Lung (tissue), 12 donors: ENCODE data around the gene IFT122. TPM values are rescaled to one million over a fixed set of nuclear protein-coding genes. Genes with fewer than 3 reads are reported as not detected.

Experiments
- ATAC-seq: fragments of 200-7000 bp; cut with Tn5 transposase; one replicate; pipeline ENCODE4 v1.9.1; 2020; ENCODE audit warnings: moderate number of reproducible peaks; ENCODE audit not compliant: insufficient read depth, low FRiP score
- DNase-seq, 3 donors: peaks; one replicate each; pipeline ENCODE4 v3.0.0-alpha.2; 2013 to 2017
- H3K27ac ChIP-seq, 2 donors: one replicate each; pipeline ENCODE4 v1.5.1; 2013; ENCODE audit warnings: mild to moderate bottlenecking in 2 of 2, moderate library complexity in 2 of 2, control low read depth in 1 of 2, inconsistent platforms in 1 of 2, low read depth in 1 of 2, low read length in 1 of 2
- H3K27me3 ChIP-seq, 3 donors: one replicate each; pipeline ENCODE4 v1.5.1; 2013; ENCODE audit warnings: low read length in 2 of 3; ENCODE audit not compliant: control insufficient read depth in 3 of 3, insufficient read depth in 3 of 3
- H3K36me3 ChIP-seq, 4 donors: one replicate each; pipeline ENCODE4 v1.5.1; 2013; ENCODE audit warnings: low read length in 4 of 4, mild to moderate bottlenecking in 1 of 4, moderate library complexity in 1 of 4; ENCODE audit not compliant: control insufficient read depth in 4 of 4, insufficient read depth in 4 of 4
- H3K4me1 ChIP-seq, 5 donors: one replicate each; pipeline ENCODE4 v1.5.1; 2013; ENCODE audit warnings: low read length in 5 of 5, mild to moderate bottlenecking in 2 of 5, moderate library complexity in 1 of 5; ENCODE audit not compliant: control insufficient read depth in 5 of 5, insufficient read depth in 5 of 5
- H3K4me3 ChIP-seq: one replicate; pipeline ENCODE4 v1.5.1; 2013; ENCODE audit warnings: mild to moderate bottlenecking, control low read depth, moderate library complexity
- H3K9ac ChIP-seq, 2 donors: one replicate each; pipeline ENCODE4 v1.5.1; 2013; ENCODE audit warnings: low read length in 2 of 2, control low read depth in 1 of 2; ENCODE audit not compliant: insufficient read depth in 1 of 2
- H3K9me3 ChIP-seq, 4 donors: one replicate each; pipeline ENCODE4 v1.5.1; 2013; ENCODE audit warnings: low read length in 3 of 4, mild to moderate bottlenecking in 1 of 4, moderate library complexity in 1 of 4; ENCODE audit not compliant: control insufficient read depth in 4 of 4, insufficient read depth in 3 of 4
- CTCF ChIP-seq: IDR thresholded peaks from 2 replicates; pipeline ENCODE4 v1.5.1; 2012; ENCODE audit warnings: mild to moderate bottlenecking; ENCODE audit errors: control extremely low read depth, extremely low read depth
- WGBS, 2 donors: extraction: QIAGEN DNeasy Blood & Tissue Kit; methylation state at CpG; one replicate each; pipeline ENCODE4 v1.1.7; 2013; 5-methylcytosine and 5-hydroxymethylcytosine counted together
- polyA plus RNA-seq, 2 donors: library from polyadenylated mRNA; stranded (reverse); fragments of 200-250 nt; gene quantifications; one replicate each; pipeline ENCODE4 v1.2.1, GENCODE V29; 2013
- total RNA-seq, 2 donors: library from RNA; depleted of rRNA in 1 of 2; stranded (reverse); fragments of >200 nt in 1 of 2; gene quantifications; one replicate each; pipeline ENCODE4 v1.2.1, GENCODE V29; 2014 to 2021
- donor health status: control.
- donor health status: control.
- donor health status: Bipolar disorder and iron deficiency.
- donor health status: healthy.
- donor health status: DM: yes; HTN: yes; CAD: no.

Gene IFT122
- total and polyA plus RNA-seq, 4 donors = 11.0 to 65.7 (median 31.7) TPM

GRCh38 chr3:129428007-129428375 lies 12.0 kb upstream of the IFT122 start:
- Histone ChIP-seq H3K36me3 (peaks cover 4 to 16% (median 13%) of the 10 kb centered on the region in 4 donors), H3K9me3 (no peaks in the 10 kb centered on the region), H3K9ac (no peak overlapping the region), H3K27ac (no peak overlapping the region), H3K4me3 (no peak overlapping the region), H3K4me1 (peaks cover 0 to 12% (median 5%) of the 10 kb centered on the region in 5 donors), H3K27me3 (no peaks in the 10 kb centered on the region)
- TF ChIP-seq CTCF = no peak
- 12 to 14% methylated on average over 8 of the region's 8 CpGs for WGBS, 2 donors
- ATAC-seq = no peak
- DNase-seq = peak; percentile 17 to 27 (median 26)

- no peak within 1 kb of the TSS for H3K9ac ChIP-seq
- DNase-seq = peak; percentile 93 to 97 (median 96)
- no peaks in the 10 kb centered on the region for H3K9me3 ChIP-seq
- peaks cover 0 to 12% (median 5%) of the 10 kb centered on the region in 5 donors for H3K4me1 ChIP-seq
- H3K36me3 ChIP-seq = peaks cover 10 to 22% (median 15%) of the 10 kb centered on the region in 4 donors
- 4% methylated on average over 42 of the region's 42 CpGs for WGBS, 2 donors
- no peaks in the 10 kb centered on the region for H3K27me3 ChIP-seq
- H3K27ac ChIP-seq = peak within 1 kb of the TSS in 1 of 2 donors; percentile 32
- peak within 1 kb of the TSS; percentile 27 for H3K4me3 ChIP-seq
- no peak for TF ChIP-seq CTCF
- ATAC-seq = peak; percentile 96
These were observed 11.5 kb upstream of the IFT122 start, which contains the start of gene EFCAB12 for GRCh38 chr3:129428376-129429079. EFCAB12 (minus strand) TSS chr3:129428636; CDS start chr3:129428488, 148 bp downstream.

- H3K4me3 ChIP-seq = no peak overlapping the region
- WGBS, 2 donors = 85 to 93% methylated on average over 3 of the region's 3 CpGs
These were observed 11.0 kb upstream of the IFT122 start for GRCh38 chr3:129429080-129429451.

More at GRCh38 chr3:129429080-129429451, 11.0 kb upstream of the IFT122 start:
- no peak for ATAC-seq
- no peaks in the 10 kb centered on the region for H3K9me3 ChIP-seq
- H3K36me3 ChIP-seq = peaks cover 11 to 25% (median 17%) of the 10 kb centered on the region in 4 donors
- H3K4me1 ChIP-seq = peaks cover 0 to 12% (median 5%) of the 10 kb centered on the region in 5 donors
- no peak for TF ChIP-seq CTCF
- no peaks in the 10 kb centered on the region for H3K27me3 ChIP-seq
- no peak overlapping the region for H3K27ac ChIP-seq
- H3K9ac ChIP-seq = no peak overlapping the region
- no peak for DNase-seq
